Measurements from ENCODE around the gene C6orf136. TPM values are rescaled to one million over a fixed set of nuclear protein-coding genes. Genes with fewer than 3 reads are reported as not detected.

The C6orf136 gene
- total RNA-seq, 1 donor from 2014 or later: 12.0 TPM

DNA sequence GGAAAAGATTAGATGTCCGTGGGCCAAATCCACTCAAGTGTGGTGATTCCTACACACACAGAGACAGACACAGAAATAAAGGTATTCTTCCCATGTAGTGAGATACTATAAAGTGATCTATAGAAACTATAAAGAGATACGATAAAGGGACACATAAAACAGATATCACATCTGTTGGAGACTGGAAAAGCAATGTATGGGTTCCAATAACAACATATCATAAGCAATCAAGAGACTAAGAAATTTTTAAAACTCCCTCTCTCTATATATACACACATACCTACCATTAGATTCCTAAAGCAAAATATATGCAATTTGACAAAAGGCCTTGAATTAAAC is 35.1 kb upstream of the C6orf136 start:
- peak overlapping the region; percentile 80 for H3K27ac Mint-ChIP-seq
- peaks cover 55% of the 10 kb centered on the region for H3K4me1 Mint-ChIP-seq
- TF ChIP-seq, protein P1, sequence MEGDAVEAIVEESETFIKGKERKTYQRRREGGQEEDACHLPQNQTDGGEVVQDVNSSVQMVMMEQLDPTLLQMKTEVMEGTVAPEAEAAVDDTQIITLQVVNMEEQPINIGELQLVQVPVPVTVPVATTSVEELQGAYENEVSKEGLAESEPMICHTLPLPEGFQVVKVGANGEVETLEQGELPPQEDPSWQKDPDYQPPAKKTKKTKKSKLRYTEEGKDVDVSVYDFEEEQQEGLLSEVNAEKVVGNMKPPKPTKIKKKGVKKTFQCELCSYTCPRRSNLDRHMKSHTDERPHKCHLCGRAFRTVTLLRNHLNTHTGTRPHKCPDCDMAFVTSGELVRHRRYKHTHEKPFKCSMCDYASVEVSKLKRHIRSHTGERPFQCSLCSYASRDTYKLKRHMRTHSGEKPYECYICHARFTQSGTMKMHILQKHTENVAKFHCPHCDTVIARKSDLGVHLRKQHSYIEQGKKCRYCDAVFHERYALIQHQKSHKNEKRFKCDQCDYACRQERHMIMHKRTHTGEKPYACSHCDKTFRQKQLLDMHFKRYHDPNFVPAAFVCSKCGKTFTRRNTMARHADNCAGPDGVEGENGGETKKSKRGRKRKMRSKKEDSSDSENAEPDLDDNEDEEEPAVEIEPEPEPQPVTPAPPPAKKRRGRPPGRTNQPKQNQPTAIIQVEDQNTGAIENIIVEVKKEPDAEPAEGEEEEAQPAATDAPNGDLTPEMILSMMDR (IDR thresholded peaks at IDR 0.05; ENCODE audit: unreplicated experiment): no peak
- no peaks in the 10 kb centered on the region for H3K27me3 Mint-ChIP-seq (ENCODE audit: low read depth)
- no peak overlapping the region for H3K4me3 Mint-ChIP-seq
- no peak for DNase-seq (ENCODE audit: low spot score in 2 of 2, unreplicated experiment in 2 of 2)
- peaks cover 27% of the 10 kb centered on the region for H3K36me3 Mint-ChIP-seq
- H3K9me3 Mint-ChIP-seq: no peaks in the 10 kb centered on the region

DNA sequence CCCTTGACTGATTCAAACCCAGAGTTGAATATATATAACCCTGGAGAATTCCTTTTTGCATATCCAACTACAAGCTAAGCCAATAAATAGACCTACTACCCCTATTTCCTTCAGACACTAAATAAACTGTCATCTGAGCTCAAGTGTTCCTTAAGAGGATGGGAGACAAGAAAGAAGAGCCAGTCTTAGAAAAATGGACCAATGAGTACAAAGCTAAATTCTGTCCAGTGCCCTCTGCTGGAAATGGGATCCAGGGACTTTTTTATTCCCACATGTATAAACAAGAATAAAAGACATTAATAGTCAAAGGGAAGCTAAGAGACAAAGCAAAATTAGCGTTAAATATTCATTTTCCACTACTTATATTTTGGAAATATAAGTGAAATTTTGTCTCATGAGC is 34.7 kb upstream of the C6orf136 start:
- Mint-ChIP-seq H3K27ac (peak overlapping the region; percentile 100), H3K4me1 (peaks cover 59% of the 10 kb centered on the region), H3K9me3 (no peaks in the 10 kb centered on the region), H3K4me3 (no peak overlapping the region), H3K27me3 (ENCODE audit: low read depth) (no peaks in the 10 kb centered on the region), H3K36me3 (peaks cover 30% of the 10 kb centered on the region)
- TF ChIP-seq, protein P1 (IDR thresholded peaks at IDR 0.05; ENCODE audit: unreplicated experiment): no peak
- no peak for DNase-seq (ENCODE audit: low spot score in 2 of 2, unreplicated experiment in 2 of 2)

DNA sequence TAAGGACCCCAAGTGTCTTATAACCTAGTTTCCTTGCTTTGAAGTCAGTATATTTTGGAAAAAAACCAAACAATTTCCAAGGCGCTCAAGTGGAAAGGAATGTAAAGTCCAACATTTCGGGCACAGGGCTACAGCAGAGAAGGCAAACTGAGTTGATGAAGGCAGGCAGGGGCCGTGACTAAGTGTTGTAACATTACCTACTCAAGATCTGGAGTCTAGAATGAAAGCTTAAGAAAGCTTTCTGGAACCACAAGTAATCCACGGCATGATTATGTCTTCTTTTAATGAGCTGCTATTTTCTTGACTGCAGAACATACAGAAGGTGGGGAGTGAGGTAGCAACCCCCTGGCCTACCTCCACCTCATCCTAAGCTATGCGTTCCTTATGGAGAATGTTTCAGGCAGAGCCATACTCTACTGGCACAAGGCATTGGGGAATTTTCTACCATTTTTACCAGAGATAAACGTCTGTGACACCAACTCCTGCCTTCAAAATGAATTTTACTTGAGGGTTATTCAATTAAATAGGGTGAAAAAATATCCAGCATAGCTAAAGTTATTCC is 34.2 kb upstream of the C6orf136 start:
- peaks cover 59% of the 10 kb centered on the region for H3K4me1 Mint-ChIP-seq
- no peak for DNase-seq (ENCODE audit: low spot score in 2 of 2, unreplicated experiment in 2 of 2)

DNA sequence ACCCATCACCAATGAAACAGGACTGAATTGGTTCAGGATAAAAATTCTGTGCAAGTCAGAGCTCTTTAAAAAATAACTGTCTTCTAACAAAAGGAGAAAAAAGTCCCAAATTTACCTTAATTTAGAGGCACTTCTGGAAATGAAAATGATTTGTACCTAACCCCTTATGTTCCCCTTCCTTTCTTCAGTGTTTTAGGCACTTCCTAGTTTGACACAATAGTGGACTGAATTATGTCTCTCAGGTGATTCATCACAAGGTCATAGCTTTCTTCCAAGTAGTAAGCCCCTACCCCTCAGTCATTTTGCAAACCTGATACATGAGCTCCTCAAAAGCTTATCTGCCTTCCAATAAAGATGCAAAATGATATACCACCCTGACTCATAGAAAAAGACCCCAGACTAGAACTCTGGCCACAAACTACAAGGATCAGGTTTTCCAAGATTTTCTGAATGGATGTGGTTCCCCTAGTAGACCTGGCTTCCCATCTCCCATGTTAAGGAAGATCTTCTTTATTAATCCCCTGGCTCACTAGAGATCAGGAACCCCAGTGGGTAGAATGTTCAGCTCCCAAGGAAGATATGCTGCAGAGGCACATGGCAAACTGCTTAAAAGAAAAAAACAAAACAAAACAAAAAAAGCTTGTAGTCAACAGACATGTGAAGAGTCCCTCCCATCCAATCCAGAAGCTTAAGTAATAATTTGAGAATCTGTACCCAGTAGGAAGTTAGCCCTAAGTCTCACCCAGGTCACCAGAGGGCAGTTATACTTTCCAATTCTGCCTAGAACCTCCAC is 33.5 kb upstream of the C6orf136 start:
- Mint-ChIP-seq H3K27ac (peak overlapping the region; percentile 100), H3K9me3 (no peaks in the 10 kb centered on the region), H3K4me3 (peak overlapping the region; percentile 93), H3K4me1 (peaks cover 61% of the 10 kb centered on the region), H3K36me3 (peaks cover 23% of the 10 kb centered on the region), H3K27me3 (ENCODE audit: low read depth) (no peaks in the 10 kb centered on the region)
- DNase-seq (ENCODE audit: low spot score in 2 of 2, unreplicated experiment in 2 of 2): no peak
- TF ChIP-seq, protein P1 (IDR thresholded peaks at IDR 0.05; ENCODE audit: unreplicated experiment): no peak

More for the DNA sequence above, 34.2 kb upstream of the C6orf136 start:
- Mint-ChIP-seq H3K27ac (peak overlapping the region; percentile 100), H3K36me3 (peaks cover 25% of the 10 kb centered on the region), H3K9me3 (no peaks in the 10 kb centered on the region), H3K4me3 (peak overlapping the region; percentile 93), H3K27me3 (ENCODE audit: low read depth) (no peaks in the 10 kb centered on the region)
- TF ChIP-seq, protein P1 (IDR thresholded peaks at IDR 0.05; ENCODE audit: unreplicated experiment): no peak

DNA sequence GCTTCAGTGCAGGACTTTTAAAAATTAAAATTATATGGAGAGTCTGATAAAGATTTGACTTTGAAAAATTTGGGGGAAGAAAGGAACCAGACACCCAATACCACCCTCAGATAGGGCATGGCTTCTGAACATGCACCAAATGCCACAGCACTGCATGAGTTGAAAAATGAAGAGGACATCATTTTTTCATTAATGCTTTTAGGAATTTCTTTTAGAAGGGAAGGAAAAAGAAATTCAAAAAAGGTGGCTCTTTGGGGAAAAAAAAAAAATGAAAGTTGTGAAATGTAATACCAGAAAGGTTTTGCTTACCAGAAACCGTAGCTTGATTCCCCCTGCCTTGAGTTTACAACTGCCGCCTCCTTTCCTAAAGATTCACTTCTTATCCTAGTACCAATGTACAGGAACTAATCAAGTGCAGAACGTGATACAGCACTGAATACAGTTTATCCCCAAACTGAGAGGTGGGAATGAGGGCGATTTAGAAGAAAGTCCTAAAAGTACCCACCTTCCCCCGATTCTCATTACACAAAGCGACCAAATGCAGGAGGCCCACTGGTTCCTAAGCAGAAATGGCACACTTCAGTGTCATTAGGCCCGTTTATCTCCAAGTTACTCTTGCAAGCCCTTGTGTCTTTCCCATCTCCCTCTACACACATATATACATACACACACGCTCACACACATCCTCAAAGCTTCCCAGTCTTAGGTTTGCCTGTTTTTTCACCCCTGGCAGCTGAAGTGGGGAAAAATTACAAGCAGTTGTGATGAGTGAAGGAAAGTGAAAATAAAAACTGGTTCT is 32.7 kb upstream of the C6orf136 start:
- H3K4me1 Mint-ChIP-seq: peaks cover 65% of the 10 kb centered on the region
- H3K36me3 Mint-ChIP-seq: peaks cover 19% of the 10 kb centered on the region
- no peaks in the 10 kb centered on the region for H3K27me3 Mint-ChIP-seq (ENCODE audit: low read depth)

More for the DNA sequence above, 32.7 kb upstream of the C6orf136 start:
- H3K9me3 Mint-ChIP-seq: no peaks in the 10 kb centered on the region
- TF ChIP-seq, protein P1 (IDR thresholded peaks at IDR 0.05; ENCODE audit: unreplicated experiment): no peak
- peak overlapping the region; percentile 100 for H3K27ac Mint-ChIP-seq
- no peak for DNase-seq (ENCODE audit: low spot score in 2 of 2, unreplicated experiment in 2 of 2)
- H3K4me3 Mint-ChIP-seq: peak overlapping the region; percentile 93

Measured in mesothelial cell of epicardium (in vitro differentiated cells).